SU-DHL-6 (cell line): ENCODE results near the gene MERTK.
"Not testable (repeated sequence)": the region's sequence is repeated elsewhere in the genome, so short reads cannot be mapped to it uniquely, and the experiment has no call there.

ENCODE experiments used
- H2AFZ ChIP-seq: fragments of 200-600 bp; sonication (generic); 2 replicates; pipeline ENCODE4 v1.6.1; 2014; ENCODE audit warnings: low read depth, mild to moderate bottlenecking, moderate library complexity, mixed read lengths, antibody characterized with exemption, low read length; ENCODE audit not compliant: severe bottlenecking
- H3F3A ChIP-seq: fragments of 200-600 bp; shearing (Covaris generic); 2 replicates; pipeline ENCODE4 v1.6.0; 2016; ENCODE audit warnings: antibody characterized with exemption, mild to moderate bottlenecking; ENCODE audit not compliant: insufficient read depth
- H3K27ac ChIP-seq: fragments of 200-600 bp; sonication (generic); 2 replicates; pipeline ENCODE4 v1.5.1; 2016; ENCODE audit warnings: low read depth, mild to moderate bottlenecking, low read length, moderate library complexity, mixed read lengths
- H3K27me3 ChIP-seq: fragments of 200-600 bp; sonication (generic), shearing (Covaris generic); 2 replicates; pipeline ENCODE4 v1.6.0; 2014; ENCODE audit warnings: mild to moderate bottlenecking, low read length
- H3K36me3 ChIP-seq: fragments of 200-600 bp; sonication (generic); 2 replicates; pipeline ENCODE4 v1.6.1; 2014; ENCODE audit warnings: mild to moderate bottlenecking, low read length, mixed read lengths
- H3K4me2 ChIP-seq: fragments of 300-600, 200-600 bp; shearing (Covaris generic), sonication (generic); 2 replicates; pipeline ENCODE4 v1.6.0; 2014; ENCODE audit warnings: low read length, low read depth, mild to moderate bottlenecking; ENCODE audit not compliant: poor library complexity, severe bottlenecking
- H3K4me3 ChIP-seq: fragments of 200-600 bp; sonication (generic); 2 replicates; pipeline ENCODE4 v1.5.1; 2014; ENCODE audit warnings: antibody characterized with exemption, low read length, mild to moderate bottlenecking, mixed read lengths; ENCODE audit not compliant: insufficient read depth, poor library complexity, severe bottlenecking
- H3K79me2 ChIP-seq: fragments of 200-600 bp; sonication (generic); 2 replicates; pipeline ENCODE4 v1.6.1; 2014; ENCODE audit warnings: mild to moderate bottlenecking, low read length, moderate library complexity; ENCODE audit not compliant: insufficient read depth
- H3K9ac ChIP-seq: fragments of 200-600 bp; sonication (generic); 2 replicates; pipeline ENCODE4 v1.7.0; 2014; ENCODE audit warnings: mild to moderate bottlenecking, low read length
- H3K9me2 ChIP-seq: fragments of 200-600 bp; sonication (generic); replicated peaks from 2 replicates; pipeline ENCODE4 v1.6.1; 2014; ENCODE audit warnings: low read length; ENCODE audit not compliant: insufficient read depth
- H3K9me3 ChIP-seq: fragments of 200-600 bp; sonication (generic); 2 replicates; pipeline ENCODE4 v1.6.1; 2014; ENCODE audit warnings: low read length, mixed read lengths; ENCODE audit not compliant: insufficient read depth
- H4K20me1 ChIP-seq: fragments of 200-600 bp; sonication (generic); 2 replicates; pipeline ENCODE4 v1.6.1; 2014; ENCODE audit warnings: low read depth, mild to moderate bottlenecking, antibody characterized with exemption, low read length, moderate library complexity, mixed read lengths
- EZH2phosphoT487 ChIP-seq: fragments of 200-600 bp; sonication (generic), shearing (Covaris generic); conservative IDR thresholded peaks from 2 replicates; pipeline ENCODE4 v1.6.1; 2018; ENCODE audit warnings: mild to moderate bottlenecking, antibody characterized with exemption, low read length, moderate library complexity, mixed read lengths
- TF ChIP-seq, protein P1 (sequence below): fragments of 200-600 bp; sonication (generic); IDR thresholded peaks from one replicate; pipeline ENCODE4 v1.5.1; 2017; ENCODE audit warnings: antibody characterized with exemption, mild to moderate bottlenecking, low read length, moderate library complexity; ENCODE audit not compliant: insufficient read depth, poor library complexity, severe bottlenecking

The MERTK gene

DNA sequence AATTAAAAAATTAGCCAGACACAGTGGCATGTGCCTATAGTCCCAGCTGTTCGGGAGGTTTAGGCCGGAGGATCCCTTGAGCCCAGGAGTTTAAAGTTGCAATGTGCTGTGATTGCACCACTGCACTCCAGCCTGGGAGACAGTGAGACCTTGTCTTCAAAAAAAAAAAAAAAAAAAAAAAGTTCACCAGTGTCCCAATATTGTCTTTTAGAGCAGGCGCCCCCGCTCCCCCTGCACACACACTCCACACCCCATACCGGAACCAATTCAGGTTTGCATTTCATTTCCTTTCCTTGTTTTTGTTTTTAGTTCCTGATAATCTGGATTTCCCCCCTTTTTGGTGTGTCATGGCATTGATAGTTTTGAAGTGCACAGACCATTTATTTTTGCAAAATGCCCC, 167.1 kb downstream of the MERTK start:
- Histone ChIP-seq H3K4me3 (no peak overlapping the region), H3K9me3 (no peaks in the 10 kb centered on the region), H3K9ac (no peak overlapping the region), H3K27me3 (no peaks in the 10 kb centered on the region), H2AFZ (no peak overlapping the region), H3K9me2 (no peaks in the 10 kb centered on the region), H3F3A (no peaks in the 10 kb centered on the region), H3K4me2 (no peak overlapping the region), H3K27ac (no peak overlapping the region), H3K79me2 (no peaks in the 10 kb centered on the region), H3K36me3 (peaks cover 36% of the 10 kb centered on the region), H4K20me1 (no peaks in the 10 kb centered on the region)
- no peak for TF ChIP-seq EZH2phosphoT487
- TF ChIP-seq, protein P1, sequence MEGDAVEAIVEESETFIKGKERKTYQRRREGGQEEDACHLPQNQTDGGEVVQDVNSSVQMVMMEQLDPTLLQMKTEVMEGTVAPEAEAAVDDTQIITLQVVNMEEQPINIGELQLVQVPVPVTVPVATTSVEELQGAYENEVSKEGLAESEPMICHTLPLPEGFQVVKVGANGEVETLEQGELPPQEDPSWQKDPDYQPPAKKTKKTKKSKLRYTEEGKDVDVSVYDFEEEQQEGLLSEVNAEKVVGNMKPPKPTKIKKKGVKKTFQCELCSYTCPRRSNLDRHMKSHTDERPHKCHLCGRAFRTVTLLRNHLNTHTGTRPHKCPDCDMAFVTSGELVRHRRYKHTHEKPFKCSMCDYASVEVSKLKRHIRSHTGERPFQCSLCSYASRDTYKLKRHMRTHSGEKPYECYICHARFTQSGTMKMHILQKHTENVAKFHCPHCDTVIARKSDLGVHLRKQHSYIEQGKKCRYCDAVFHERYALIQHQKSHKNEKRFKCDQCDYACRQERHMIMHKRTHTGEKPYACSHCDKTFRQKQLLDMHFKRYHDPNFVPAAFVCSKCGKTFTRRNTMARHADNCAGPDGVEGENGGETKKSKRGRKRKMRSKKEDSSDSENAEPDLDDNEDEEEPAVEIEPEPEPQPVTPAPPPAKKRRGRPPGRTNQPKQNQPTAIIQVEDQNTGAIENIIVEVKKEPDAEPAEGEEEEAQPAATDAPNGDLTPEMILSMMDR: no peak

DNA sequence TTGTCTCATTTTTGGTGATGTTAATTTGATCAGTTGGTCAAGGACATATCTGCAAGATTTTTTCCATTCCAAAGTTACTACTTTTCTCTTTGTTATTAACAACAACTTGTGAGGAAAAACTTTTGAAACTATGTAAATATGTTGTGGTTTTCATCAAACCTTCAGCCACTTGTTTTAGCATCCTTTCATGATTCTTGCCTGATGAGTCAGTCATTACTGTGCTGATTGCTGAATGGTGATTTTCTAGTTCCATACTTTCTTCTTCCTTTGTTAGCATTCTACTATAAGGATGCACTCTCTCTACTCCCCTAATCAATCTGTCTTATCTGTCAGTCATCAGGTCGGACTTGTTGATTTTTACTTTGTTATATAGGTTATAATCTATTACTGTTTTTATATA, 167.6 kb downstream of the MERTK start:
- no peaks in the 10 kb centered on the region for H3K79me2 ChIP-seq
- H3K4me2 ChIP-seq: no peak overlapping the region
- H3K9me3 ChIP-seq: no peaks in the 10 kb centered on the region
- no peaks in the 10 kb centered on the region for H4K20me1 ChIP-seq
- H2AFZ ChIP-seq: no peak overlapping the region
- no peaks in the 10 kb centered on the region for H3F3A ChIP-seq
- no peak overlapping the region for H3K4me3 ChIP-seq
- peaks cover 32% of the 10 kb centered on the region for H3K36me3 ChIP-seq
- H3K27me3 ChIP-seq: no peaks in the 10 kb centered on the region
- no peak for TF ChIP-seq EZH2phosphoT487
- TF ChIP-seq, protein P1: no peak
- no peak overlapping the region for H3K27ac ChIP-seq
- no peaks in the 10 kb centered on the region for H3K9me2 ChIP-seq
- H3K9ac ChIP-seq: no peak overlapping the region

DNA sequence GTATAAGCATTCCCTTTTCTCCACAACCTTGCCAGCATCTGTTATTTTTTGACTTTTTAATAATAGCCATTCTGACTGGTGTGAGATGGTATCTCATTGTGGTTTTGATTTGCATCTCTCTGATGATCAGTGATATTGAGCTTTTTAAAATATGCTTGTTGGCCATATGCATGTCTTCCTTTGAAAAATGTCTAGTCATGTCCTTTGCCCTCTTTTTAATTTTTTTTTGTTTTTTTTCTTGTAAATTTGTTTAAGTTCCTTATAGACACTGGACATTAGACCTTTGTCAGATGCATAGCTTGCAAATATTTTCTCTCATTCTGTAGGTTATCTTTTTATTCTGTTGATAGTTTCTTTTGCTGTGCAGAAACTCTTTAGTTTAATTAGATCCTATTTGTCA, 171.4 kb downstream of the MERTK start:
- H2AFZ ChIP-seq, H3K4me2 ChIP-seq, H3K9me2 ChIP-seq, H3K9ac ChIP-seq, H3K4me3 ChIP-seq, H3K27ac ChIP-seq, H3K27me3 ChIP-seq, H3F3A ChIP-seq, H3K9me3 ChIP-seq, H4K20me1 ChIP-seq: not testable (repeated sequence)
- Histone ChIP-seq H3K79me2 (peaks cover 26% of the 10 kb centered on the region), H3K36me3 (peaks cover 31% of the 10 kb centered on the region)

DNA sequence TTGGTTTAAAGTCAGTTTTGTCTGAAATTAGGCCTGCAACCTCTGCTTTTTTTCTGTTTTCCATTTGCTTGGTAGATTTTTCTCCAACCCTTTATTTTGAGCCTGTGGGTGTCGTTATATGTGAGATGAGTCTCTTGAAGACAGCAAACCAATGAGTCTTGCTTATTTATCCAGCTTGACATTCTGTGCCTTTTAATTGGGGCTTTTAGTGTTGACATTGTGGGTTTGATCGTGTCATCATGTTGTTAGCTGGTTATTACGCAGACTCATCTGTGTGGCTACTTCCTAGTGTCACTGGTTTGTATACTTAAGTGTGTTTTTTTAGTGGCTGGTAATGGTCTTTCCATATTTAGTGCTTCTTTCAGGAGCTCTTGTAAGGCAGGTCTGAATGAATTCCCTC, 175.5 kb downstream of the MERTK start:
- Histone ChIP-seq H3K27me3 (no peaks in the 10 kb centered on the region), H3K4me2 (no peak overlapping the region), H3K27ac (no peak overlapping the region), H4K20me1 (no peaks in the 10 kb centered on the region), H2AFZ (no peak overlapping the region), H3K9ac (no peak overlapping the region), H3K4me3 (no peak overlapping the region), H3K9me3 (no peaks in the 10 kb centered on the region), H3F3A (no peaks in the 10 kb centered on the region), H3K9me2 (no peaks in the 10 kb centered on the region), H3K79me2 (peaks cover 26% of the 10 kb centered on the region), H3K36me3 (peaks cover 14% of the 10 kb centered on the region; the same call in 1 of the 2 replicates)
- TF ChIP-seq, protein P1: no peak
- no peak for TF ChIP-seq EZH2phosphoT487
